ENCODE data around the gene ZFHX3.

The ZFHX3 gene

GRCh38 chr16:72935896-72936295 is 112.0 kb downstream of the ZFHX3 start:
- H3K4me3 ChIP-seq (ENCODE audit: control insufficient read depth, low read depth, low read length), result no peak overlapping the region
- DNase-seq (ENCODE audit: low read depth), result peak; percentile 18
- TF ChIP-seq, protein P1, sequence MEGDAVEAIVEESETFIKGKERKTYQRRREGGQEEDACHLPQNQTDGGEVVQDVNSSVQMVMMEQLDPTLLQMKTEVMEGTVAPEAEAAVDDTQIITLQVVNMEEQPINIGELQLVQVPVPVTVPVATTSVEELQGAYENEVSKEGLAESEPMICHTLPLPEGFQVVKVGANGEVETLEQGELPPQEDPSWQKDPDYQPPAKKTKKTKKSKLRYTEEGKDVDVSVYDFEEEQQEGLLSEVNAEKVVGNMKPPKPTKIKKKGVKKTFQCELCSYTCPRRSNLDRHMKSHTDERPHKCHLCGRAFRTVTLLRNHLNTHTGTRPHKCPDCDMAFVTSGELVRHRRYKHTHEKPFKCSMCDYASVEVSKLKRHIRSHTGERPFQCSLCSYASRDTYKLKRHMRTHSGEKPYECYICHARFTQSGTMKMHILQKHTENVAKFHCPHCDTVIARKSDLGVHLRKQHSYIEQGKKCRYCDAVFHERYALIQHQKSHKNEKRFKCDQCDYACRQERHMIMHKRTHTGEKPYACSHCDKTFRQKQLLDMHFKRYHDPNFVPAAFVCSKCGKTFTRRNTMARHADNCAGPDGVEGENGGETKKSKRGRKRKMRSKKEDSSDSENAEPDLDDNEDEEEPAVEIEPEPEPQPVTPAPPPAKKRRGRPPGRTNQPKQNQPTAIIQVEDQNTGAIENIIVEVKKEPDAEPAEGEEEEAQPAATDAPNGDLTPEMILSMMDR (conservative IDR thresholded peaks at IDR 0.05; ENCODE audit: control insufficient read depth, insufficient read depth, low read depth, low read length), result no peak

DNA sequence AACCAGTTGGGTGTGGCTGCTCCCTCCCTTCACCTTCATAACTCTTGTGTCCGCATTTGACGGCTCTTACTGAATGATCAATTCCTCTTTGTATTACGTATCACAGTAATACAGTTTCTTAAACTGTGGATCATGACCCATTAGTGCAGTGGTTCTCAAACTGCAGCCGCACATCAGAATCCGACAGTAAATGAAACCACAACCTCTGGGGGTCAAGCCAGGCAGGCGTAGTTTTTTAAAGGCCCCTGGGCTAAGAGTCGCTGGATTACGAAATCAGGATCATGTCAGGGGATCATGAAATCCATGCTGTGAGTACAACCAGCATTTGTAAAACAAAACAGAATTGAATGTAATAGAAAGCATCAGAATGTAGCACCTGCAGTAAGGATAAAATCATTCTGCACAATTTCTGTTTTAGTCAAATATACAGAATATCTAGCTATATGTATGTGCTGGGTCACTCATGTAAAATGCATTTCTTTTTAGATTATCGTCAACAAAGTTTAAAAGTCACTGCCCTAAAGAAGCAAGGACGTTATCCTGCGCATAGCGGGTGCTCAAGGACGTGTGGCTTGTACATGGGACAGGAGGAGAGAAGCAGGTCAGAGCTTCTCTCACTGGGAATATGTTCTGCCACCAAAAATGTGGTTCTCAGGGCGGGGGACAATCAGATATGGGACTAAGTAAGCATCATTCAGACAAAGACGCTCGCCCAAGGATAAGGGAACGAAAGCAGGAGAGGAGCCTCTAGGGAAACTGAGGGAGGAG is 113.1 kb downstream of the ZFHX3 start:
- DNase-seq (ENCODE audit: low read depth), result peak; percentile 84
- TF ChIP-seq, protein P1 (conservative IDR thresholded peaks at IDR 0.05; ENCODE audit: control insufficient read depth, insufficient read depth, low read depth, low read length), result no peak
- H3K4me3 ChIP-seq (ENCODE audit: control insufficient read depth, low read depth, low read length), result no peak overlapping the region

GRCh38 chr16:72932677-72933335 is 115.1 kb downstream of the ZFHX3 start:
- H3K4me3 ChIP-seq (ENCODE audit: control insufficient read depth, low read depth, low read length), result no peak overlapping the region
- TF ChIP-seq, protein P1 (conservative IDR thresholded peaks at IDR 0.05; ENCODE audit: control insufficient read depth, insufficient read depth, low read depth, low read length), result no peak
- DNase-seq (ENCODE audit: low read depth), result no peak

DNA sequence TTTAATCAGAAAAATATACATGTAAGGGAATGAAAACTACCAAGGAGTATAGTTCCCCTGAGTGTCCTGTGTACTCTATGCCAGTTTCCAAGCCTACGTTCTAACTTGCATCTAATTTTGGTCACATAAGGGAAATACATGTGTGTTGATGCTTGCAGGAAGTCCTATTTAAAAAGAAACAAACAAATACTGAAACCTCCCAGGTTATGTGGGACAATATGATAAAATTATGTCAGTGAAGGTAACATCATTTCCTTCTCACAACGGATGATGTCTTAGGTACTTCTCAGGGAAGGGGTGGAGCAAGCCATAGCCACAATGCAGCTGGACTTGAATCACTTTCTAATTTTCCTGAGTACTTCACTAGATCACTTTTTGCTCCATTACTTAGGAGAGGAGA is 115.9 kb downstream of the ZFHX3 start:
- H3K4me3 ChIP-seq (ENCODE audit: control insufficient read depth, low read depth, low read length), result no peak overlapping the region
- TF ChIP-seq, protein P1 (conservative IDR thresholded peaks at IDR 0.05; ENCODE audit: control insufficient read depth, insufficient read depth, low read depth, low read length), result no peak
- DNase-seq (ENCODE audit: low read depth), result peak; percentile 17

DNA sequence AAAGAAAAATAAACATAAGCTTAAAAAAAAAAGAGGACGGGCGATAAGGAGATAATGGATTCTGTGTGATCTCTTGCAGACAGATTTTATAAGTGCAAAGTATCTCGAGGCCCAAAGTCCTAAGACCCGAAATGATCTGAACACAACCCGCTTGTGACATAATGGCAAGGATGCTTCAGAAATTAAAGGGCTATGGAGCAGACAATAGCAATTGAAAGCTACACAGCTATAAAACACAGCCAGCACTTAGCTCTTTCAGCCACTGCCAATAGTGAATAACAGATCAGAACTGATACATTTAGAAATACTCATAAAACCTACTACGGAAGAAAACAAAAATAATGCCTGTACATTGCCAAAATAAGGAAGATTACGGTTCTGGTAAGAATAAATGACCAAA is 117.5 kb downstream of the ZFHX3 start:
- no peak for DNase-seq (ENCODE audit: low read depth)
- TF ChIP-seq, protein P1 (conservative IDR thresholded peaks at IDR 0.05; ENCODE audit: control insufficient read depth, insufficient read depth, low read depth, low read length), result no peak
- no peak overlapping the region for H3K4me3 ChIP-seq (ENCODE audit: control insufficient read depth, low read depth, low read length)

DNA sequence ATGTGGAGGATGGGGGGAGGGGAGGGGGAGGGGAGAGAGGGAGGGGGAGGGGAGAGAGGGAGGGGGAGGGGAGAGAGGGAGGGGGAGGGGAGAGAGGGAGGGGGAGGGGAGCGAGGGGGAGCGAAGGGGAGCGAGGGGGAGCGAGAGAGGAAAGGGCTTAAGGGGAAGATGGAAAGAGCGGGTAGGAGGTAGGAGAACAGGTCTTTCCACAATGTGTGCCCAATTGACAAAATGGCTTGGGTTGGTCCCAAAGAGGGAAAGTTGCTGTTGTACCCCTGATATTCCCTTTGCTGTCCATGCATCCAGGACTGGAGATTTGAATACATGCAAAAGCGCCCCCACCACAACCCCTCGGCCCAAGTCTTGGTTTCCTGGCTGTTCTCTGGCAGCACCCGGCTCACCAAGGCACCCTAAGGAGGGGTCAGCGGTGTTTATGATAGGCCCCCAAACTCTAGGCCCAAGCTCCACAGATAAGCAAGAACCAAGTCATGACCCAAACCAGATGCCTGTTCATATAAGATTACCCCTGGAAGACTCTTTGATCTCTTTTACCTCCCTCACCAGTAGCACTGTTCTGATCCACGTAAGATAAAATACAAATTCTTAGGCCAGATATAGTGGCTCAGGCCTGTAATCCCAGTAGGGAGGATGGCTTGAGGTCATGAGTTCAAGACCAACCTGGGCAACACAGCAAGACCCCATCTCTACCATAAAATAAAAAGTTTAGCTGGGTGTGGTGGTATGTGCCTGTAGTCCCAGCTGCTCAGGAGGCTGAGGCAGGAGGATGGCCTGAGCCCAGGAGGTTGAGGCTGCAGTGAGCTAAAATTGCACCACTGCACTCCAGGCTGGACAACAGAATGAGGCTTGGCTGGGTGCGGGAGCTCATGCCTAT is 119.6 kb downstream of the ZFHX3 start:
- DNase-seq (ENCODE audit: low read depth), result no peak
- TF ChIP-seq, protein P1 (conservative IDR thresholded peaks at IDR 0.05; ENCODE audit: control insufficient read depth, insufficient read depth, low read depth, low read length), result no peak
- no peak overlapping the region for H3K4me3 ChIP-seq (ENCODE audit: control insufficient read depth, low read depth, low read length)
